GM18511 (cell line): ENCODE results near the gene CACNA1B.

Source experiments
- ATAC-seq: cut with Tn5 transposase; IDR thresholded peaks from one replicate; pipeline ENCODE4 v1.9.1; 2021; ENCODE audit warnings: mild to moderate bottlenecking, moderate library complexity; ENCODE audit not compliant: unreplicated experiment

The CACNA1B gene

DNA sequence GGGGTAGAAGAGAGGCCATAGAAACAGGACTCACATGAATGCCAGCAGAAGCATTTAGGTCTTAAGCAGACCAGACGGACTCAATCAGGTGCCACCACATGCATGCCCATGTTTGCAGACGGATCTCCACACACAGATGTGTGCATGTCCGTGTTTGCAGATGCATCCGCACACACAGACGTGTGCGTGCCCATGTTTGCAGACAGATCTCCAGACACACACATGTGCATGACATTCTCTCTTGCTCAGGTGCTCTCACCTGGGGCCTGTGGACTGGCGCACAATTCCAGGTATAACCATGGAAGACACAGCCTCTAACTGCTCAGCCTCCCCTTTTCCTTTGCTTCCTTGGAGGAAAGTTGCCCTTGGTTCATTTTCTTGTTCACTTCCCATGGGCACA, 148.3 kb downstream of the CACNA1B start:
- no peak for ATAC-seq

- no peak for ATAC-seq
Observed at GRCh38 chr9:138028596-138028995, 151.0 kb downstream of the CACNA1B start.

GRCh38 chr9:138031186-138031585, 153.6 kb downstream of the CACNA1B start:
- no peak for ATAC-seq

DNA sequence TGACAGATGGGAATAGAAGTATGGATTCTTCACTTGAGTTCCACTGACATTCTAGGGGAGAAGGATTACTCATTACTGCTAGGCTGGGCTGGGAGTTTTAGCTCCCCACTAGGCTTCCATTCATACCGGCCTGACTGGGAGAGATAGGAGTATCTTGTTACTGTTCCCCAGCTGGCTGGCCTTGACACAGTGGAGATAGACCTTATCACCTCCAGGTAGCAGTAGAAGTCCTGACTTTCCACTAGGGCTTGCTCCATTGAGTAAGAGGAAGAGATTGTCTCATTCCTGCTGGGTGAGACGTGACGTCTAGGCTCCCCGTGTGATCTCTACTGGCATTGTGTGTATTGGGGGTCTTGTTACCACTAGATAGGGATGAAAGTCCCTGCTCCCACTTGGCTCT, 156.4 kb downstream of the CACNA1B start:
- no peak for ATAC-seq

- ATAC-seq = no peak
Observed at GRCh38 chr9:138037140-138037539, 159.6 kb downstream of the CACNA1B start.

GRCh38 chr9:138038244-138038671, 160.7 kb downstream of the CACNA1B start:
- ATAC-seq = no peak

GRCh38 chr9:138040446-138041430, 163.2 kb downstream of the CACNA1B start:
- no peak for ATAC-seq

GRCh38 chr9:138042146-138042545, 164.6 kb downstream of the CACNA1B start:
- ATAC-seq = no peak

DNA sequence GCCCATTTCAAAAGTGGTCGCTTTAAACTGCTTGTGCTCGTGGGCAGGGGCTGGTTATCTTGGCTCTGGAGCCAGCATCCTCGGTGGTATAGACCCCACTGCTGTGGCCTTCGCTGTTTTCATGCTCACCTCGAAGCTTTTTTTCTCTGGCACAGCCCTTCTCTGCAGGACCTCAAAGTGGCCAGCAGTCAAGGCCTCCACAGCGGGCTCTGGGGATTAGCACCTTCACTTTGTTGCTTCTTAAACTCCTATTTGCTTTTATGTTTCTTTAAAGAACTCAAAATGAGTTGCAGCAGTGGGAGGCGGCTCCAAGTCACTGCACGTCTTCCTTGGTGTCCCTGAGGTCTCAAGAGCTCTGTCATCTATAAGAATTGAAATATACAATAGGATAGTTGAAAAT, 165.1 kb downstream of the CACNA1B start:
- no peak for ATAC-seq

DNA sequence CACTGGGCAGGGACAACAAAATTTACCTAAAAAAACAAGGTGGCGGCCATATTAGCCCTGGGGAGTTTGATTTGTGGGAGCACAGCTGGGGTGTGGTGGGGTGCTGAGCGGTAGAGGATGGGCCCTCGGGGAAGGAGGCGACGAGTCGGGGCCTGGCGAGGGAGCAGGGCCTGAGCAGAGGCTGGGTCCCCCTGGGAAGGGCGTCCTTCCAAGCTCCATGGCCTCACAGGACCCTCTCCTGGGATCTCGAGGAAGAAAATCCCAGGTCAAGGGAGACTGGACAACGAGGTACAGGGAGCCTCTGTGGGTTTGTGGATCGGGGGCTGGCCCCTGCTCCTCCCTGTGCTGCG, 165.5 kb downstream of the CACNA1B start:
- no peak for ATAC-seq

DNA sequence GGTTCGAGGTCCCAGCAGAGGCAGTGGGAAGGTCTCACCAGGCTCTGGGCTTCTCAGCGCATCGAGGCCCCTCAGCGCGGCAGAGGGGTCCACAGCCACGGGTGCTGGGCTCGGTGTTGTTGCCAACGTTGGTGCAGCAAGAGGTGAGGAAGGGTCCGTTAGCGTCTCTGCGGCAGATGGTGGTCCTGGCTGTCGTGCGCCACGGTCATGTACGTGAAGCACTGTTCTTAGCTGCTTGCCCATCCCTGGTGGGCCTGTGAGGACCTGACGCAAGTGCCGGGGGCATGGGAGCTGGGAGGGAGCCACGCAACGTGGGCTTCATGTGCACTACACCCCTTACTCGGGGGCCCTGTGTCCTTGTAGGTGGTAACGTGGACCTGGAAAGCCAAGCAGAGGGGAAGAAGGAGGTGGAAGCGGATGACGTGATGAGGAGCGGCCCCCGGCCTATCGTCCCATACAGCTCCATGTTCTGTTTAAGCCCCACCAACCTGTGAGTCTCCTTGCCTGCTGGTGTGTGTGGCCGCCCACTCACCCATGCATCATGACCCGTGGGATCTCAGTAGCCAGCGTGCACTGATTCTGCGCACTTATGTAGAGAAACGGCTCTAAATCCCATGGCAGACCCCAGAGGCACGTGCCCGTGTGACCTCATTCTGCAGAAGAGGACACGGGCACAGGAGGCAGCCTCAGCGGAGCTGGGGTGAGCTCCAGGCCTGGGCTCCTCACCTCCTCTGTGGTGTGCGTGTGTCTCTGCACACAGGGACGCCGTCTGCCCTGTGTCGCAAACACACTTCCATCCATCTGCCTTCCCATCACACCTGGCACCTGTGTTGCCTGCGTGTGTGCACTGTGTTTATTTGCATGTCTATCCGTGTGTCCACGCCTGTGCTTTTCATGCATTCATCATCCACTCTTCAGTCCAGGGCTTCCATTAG, 166.1 kb downstream of the CACNA1B start:
- no peak for ATAC-seq

DNA sequence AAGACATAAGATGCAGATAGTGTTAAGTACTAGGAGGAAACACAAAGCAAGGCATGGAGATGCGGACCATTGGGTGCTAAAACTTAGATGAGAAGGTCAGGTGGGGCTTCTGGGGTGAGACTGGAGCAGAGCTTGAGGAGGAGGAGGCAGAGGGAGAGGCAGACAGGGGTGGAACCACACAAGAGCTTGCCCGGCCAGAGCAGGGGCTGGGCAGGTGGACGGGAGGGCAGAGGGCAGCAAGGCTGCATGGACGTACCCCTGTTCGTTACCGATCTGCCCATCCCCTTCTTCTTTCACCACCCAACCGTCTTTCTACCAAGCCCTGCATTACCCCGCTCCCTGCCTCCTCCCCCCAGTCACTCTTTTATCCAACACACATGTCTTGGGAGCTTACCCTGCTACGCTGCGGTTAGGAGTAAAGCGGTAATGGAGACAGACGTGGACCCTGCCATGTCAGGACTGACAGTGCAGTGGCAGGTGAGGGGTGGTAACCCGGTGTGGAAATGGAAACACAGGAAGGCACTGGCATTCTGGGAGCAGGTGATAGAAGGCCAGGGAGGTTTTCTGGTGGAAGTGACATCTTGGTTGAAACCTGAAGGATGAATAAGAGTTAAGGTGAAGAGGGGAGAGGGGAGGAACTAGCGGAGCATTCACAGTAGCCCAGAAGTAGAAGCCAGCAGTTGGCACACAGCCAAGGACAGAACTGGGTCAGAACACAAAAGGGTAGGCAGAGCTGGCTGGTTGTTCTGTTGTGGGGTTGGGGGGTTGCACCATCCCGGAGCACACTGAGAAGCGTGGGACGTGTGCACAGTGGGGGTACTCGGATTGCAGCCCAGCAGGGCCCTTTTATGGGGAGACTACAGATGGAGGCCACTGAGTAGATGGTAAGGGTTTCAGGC, 167.2 kb downstream of the CACNA1B start:
- no peak for ATAC-seq

- ATAC-seq = no peak
Observed at GRCh38 chr9:138045541-138046490, 168.2 kb downstream of the CACNA1B start.

DNA sequence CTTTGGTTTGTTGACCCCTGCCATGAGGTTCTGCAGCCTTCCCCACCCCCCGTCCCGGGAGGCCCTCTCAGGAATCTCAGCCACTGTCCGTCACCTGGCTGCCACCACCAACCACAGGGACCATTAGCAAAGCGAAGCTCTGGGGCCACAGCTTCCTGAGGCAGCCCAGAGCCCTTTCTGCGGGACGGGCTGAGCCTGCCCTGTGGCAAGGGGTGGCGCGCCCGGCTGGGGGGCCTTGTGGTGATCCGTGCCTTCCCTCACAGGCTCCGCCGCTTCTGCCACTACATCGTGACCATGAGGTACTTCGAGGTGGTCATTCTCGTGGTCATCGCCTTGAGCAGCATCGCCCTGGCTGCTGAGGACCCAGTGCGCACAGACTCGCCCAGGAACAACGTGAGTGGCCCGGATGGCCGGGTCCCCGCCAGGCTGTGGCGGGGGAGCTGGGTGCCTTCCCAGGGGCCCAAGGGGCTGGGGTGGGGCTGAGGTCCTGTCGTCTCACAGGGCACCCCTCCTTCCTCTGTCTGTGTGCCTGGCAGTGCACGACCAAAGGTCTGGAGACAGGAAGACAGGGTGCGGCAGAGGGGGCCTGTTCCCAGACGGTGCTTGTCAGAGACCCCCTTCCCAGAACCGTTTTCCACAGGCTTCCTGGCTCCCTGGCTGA, 169.2 kb downstream of the CACNA1B start:
- no peak for ATAC-seq

DNA sequence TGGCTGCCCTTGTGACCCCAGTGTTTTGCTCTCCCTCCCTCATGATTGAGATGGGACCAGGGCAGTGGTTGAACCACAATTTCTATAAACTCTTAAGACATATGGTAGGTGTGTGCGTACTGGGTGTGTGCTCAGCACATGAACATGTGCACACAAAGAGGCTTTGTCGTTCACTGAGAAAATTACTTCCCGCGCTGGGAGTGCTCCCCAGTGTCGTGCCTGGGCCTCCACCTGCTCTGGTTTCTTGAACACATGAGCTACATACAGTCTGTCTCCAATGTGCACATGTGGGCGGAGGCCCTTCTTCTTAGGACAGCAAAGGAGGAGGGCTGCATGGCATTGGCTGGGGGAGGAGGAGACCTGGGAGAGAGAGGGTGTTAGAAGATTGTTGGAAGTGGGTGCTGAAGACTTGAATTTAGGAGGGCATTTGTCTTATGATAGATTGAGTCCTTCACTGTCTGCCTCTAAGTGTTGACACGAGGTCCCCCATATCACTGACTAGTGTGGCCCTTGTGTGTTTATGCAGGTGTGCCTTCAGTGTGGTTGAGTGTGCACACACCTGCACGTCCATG, 170.0 kb downstream of the CACNA1B start:
- no peak for ATAC-seq

GRCh38 chr9:138048184-138048583, 170.6 kb downstream of the CACNA1B start:
- no peak for ATAC-seq

DNA sequence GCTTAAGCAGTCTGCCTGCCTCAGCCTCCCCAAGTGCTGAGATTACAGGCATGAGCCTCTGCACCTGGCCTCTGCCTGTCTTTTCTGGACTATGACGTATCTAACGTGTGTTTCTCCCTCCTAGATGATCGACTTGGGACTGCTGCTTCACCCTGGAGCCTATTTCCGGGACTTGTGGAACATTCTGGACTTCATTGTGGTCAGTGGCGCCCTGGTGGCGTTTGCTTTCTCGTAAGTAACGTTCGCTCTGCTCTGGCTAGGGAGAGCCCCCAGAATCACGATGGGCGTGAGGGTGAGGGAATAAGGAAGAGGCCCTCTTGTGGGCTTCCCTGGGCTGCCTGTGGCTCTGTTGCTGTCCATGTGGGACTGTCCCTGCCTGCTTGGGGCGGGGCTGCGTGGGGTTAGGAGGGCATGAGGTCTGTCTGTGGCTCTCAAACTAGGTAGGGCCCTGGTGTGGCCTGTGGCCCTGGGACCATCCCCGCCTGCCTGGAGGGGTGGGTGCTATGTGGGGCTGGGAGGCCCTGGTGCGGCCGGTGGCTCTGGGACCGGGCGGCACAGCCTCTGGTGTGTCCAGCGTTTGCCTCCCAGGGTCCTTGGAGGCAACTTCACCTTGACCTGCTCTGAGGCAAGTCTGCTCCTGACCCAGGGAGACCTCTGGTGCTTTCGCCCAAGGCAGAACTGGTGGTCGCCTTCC, 171.7 kb downstream of the CACNA1B start:
- no peak for ATAC-seq
